Activated naive CD4-positive, alpha-beta T cell treated with anti-CD3 and anti-CD28 coated beads for 36 hours (primary cell): ENCODE results near the gene PBX1. TPM values are rescaled to one million over a fixed set of nuclear protein-coding genes. Genes with fewer than 3 reads are reported as not detected.

Experiments
- CTCF ChIA-PET: fragments of 350-600 bp; sonication (Branson Sonifier 250); formaldehyde crosslinking; loops from one replicate; lab custom pipeline; 2021; ENCODE audit warnings: antibody characterized with exemption; lab: Charles Lee
- DNase-seq: peaks from one replicate; pipeline ENCODE4 v3.0.0-alpha.2; 2020
- H3K27ac Mint-ChIP-seq: one replicate; pipeline ENCODE4 v1.8.0; 2021; ENCODE audit warnings: mild to moderate bottlenecking, mixed read lengths
- H3K27me3 Mint-ChIP-seq: one replicate; pipeline ENCODE4 v1.8.0; 2021; ENCODE audit warnings: low read depth, mixed read lengths
- H3K36me3 Mint-ChIP-seq: one replicate; pipeline ENCODE4 v1.8.0; 2021; ENCODE audit warnings: low read depth, mixed read lengths
- H3K4me1 Mint-ChIP-seq: one replicate; pipeline ENCODE4 v1.8.0; 2021; ENCODE audit warnings: low read depth, mixed read lengths
- H3K4me3 Mint-ChIP-seq: one replicate; pipeline ENCODE4 v1.8.0; 2021; ENCODE audit warnings: mild to moderate bottlenecking, moderate library complexity, mixed read lengths
- H3K9me3 Mint-ChIP-seq: one replicate; pipeline ENCODE4 v1.8.0; 2021; ENCODE audit warnings: mixed read lengths
- intact Hi-C: fragments of 100-400 bp; cut with micrococcal nuclease; formaldehyde crosslinking; loops from one replicate; pipeline ENCODE4 v1.15.1; 2023
- total RNA-seq, 2 experiments: library from RNA; stranded (reverse); gene quantifications; one replicate each; pipeline ENCODE4 v1.2.3, GENCODE V29; 2021

PBX1 gene
- total RNA-seq, 2 experiments from 2014 or later = 0.27 to 0.31 TPM

DNA sequence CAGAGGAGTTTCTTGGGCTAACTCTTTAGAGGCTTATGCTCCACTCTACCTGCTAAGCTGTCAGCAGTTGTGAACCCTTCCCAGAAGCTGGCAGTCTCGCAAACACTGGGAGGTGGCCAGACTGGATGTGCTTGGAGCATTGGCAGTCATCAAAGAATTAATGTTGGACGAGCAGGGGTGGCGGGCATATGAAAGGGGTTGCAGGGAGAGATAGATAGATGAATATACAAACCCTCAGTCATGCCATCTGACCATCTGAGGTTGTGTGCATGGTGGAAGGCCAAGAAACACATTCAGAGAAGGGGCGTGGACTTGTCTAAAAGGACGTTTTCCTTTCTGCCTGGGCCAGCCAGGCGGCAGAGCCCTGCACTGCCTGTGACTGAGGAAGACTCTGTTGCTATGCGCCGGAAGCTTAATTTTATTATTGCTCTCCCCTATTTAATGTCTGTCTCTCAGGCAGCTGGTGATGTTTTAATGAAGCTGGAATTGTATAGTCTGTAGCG, 164.4 kb downstream of the PBX1 start:
- CTCF ChIA-PET = no interaction called here
- H3K9me3 Mint-ChIP-seq = peaks cover 1% of the 10 kb centered on the region
- intact Hi-C loops = no loop called here
- H3K36me3 Mint-ChIP-seq = no peaks in the 10 kb centered on the region
- no peak for DNase-seq
- peaks cover 4% of the 10 kb centered on the region for H3K4me1 Mint-ChIP-seq
- H3K27me3 Mint-ChIP-seq = peaks cover 5% of the 10 kb centered on the region
- H3K27ac Mint-ChIP-seq = no peak overlapping the region
- no peak overlapping the region for H3K4me3 Mint-ChIP-seq

DNA sequence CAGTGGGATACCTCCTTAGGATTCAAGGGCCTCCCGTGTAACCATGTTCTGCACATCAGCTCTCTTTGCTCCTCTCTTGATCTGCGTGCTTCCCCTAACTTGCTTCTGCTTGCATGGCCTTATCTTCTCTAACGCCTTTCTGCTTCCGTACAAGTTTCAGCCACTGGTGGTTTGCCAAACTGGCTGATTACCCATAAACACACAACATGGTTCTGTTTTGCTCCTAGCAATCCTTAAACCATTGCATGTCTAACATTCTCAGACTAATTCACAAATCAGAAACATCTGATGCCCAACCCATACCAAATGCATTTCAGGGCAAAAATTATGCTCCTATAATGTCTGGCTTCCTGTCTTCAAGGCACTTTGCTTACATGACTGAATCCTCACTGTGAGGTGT, 166.4 kb downstream of the PBX1 start:
- H3K9me3 Mint-ChIP-seq = peaks cover 1% of the 10 kb centered on the region
- H3K4me3 Mint-ChIP-seq = no peak overlapping the region
- no peak for DNase-seq
- H3K27ac Mint-ChIP-seq = no peak overlapping the region
- CTCF ChIA-PET = no interaction called here
- intact Hi-C loops = no loop called here
- peaks cover 4% of the 10 kb centered on the region for H3K4me1 Mint-ChIP-seq
- H3K27me3 Mint-ChIP-seq = peaks cover 5% of the 10 kb centered on the region
- H3K36me3 Mint-ChIP-seq = no peaks in the 10 kb centered on the region

DNA sequence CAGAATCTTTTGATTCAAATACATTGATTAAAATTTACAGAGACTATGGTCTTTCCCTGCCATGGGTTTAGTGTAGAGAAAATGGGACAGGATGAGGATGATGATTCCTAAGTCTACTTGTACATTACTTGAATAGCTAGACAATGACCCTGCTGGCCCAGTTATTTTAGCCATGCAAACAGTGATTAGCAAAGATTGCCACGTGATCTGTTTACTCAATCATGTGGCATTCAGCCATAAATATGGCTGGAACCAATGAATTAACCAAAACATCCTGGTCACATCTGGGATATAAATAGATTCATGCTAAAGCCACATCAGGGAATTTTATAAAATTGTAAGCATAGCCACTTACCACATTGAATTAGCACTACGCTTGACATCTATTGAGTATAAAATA, 167.3 kb downstream of the PBX1 start:
- intact Hi-C loops = no loop called here
- no peak overlapping the region for H3K4me3 Mint-ChIP-seq
- H3K36me3 Mint-ChIP-seq = no peaks in the 10 kb centered on the region
- H3K9me3 Mint-ChIP-seq = peaks cover 1% of the 10 kb centered on the region
- DNase-seq = no peak
- no peaks in the 10 kb centered on the region for H3K27me3 Mint-ChIP-seq
- H3K27ac Mint-ChIP-seq = no peak overlapping the region
- no peaks in the 10 kb centered on the region for H3K4me1 Mint-ChIP-seq
- CTCF ChIA-PET = no interaction called here

DNA sequence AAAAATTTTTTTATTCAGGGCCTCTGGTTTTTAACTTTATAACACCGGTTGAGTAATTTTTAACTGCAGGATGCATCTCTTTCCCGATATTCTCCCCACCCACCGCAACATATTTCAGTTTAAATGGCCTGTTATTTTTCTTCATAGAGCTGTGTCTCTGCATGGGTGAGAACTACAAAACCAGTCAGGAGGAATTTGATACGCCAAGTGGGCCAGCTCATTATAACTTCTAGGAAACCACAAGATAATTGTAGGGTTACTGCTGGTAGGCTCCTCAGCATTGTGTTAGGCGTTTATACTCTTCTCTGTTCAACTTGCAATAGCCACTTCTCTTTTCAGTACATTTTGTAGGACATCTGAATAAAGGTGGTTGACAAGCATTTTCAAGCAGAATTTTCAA, 169.7 kb downstream of the PBX1 start:
- Mint-ChIP-seq H3K4me3 (no peak overlapping the region), H3K27ac (no peak overlapping the region), H3K27me3 (no peaks in the 10 kb centered on the region), H3K4me1 (no peaks in the 10 kb centered on the region), H3K9me3 (no peaks in the 10 kb centered on the region), H3K36me3 (no peaks in the 10 kb centered on the region)
- intact Hi-C loops = no loop called here
- DNase-seq = no peak
- CTCF ChIA-PET = no interaction called here

DNA sequence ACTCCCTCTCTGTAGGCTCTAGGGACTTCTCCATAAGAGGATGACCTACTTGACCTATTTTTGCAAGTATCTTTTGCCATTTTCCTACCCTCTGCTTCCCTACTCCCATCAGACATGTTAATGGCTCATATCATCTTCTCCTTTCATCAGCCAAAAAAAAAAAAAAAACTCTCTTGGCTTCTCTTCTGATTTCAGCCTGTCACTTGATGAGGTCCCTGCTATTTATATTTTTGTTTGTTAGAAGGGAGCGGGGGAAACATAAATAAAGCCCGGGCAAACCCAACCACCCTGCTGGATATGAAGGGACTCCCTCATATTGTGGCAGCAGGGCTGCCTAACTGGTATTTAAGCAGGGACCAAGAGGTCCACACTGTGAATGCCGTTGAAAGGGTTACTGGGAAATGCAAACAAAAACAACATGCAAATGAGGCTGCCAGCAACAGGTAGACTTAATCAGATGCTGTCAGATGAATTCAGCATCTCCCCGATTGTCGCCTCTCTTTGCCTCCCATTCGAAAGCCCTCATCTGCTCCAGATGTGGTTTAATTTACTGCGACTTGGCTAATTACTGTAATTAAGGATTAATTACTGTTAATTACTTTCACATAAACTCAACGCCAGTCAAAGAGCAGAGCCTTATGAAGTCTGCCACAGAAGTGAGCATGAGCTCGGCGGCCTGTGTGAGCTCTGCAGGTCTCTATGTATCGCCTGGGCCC, 172.3 kb downstream of the PBX1 start:
- intact Hi-C loops = no loop called here
- no peaks in the 10 kb centered on the region for H3K27me3 Mint-ChIP-seq
- CTCF ChIA-PET = no interaction called here

DNA sequence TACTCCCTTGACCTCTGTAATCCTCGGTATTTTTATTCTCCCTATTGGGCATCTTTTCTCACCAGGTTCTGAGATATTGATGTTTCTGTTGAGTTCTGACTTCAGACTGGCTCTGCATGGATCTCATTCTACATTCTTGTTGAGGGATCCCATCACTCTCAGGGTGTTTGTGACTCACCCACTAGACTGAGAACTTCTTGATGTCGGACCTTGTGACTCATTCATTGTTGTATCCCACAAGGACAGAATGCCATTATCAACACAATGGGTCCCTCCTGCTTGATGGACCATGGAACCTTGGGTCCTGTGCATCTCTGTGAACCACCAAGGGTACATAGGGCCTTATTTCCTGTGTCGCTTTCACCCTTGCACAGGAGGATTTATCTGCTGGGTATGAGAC, 174.1 kb downstream of the PBX1 start:
- DNase-seq = no peak
- H3K9me3 Mint-ChIP-seq = no peaks in the 10 kb centered on the region
- H3K4me3 Mint-ChIP-seq = no peak overlapping the region
- intact Hi-C loops = no loop called here
- CTCF ChIA-PET = no interaction called here
- no peaks in the 10 kb centered on the region for H3K27me3 Mint-ChIP-seq
- H3K27ac Mint-ChIP-seq = no peak overlapping the region
- no peaks in the 10 kb centered on the region for H3K36me3 Mint-ChIP-seq
- H3K4me1 Mint-ChIP-seq = no peaks in the 10 kb centered on the region

More for the DNA sequence above, 172.3 kb downstream of the PBX1 start:
- Mint-ChIP-seq H3K27ac (no peak overlapping the region), H3K9me3 (no peaks in the 10 kb centered on the region), H3K4me1 (no peaks in the 10 kb centered on the region), H3K4me3 (no peak overlapping the region), H3K36me3 (no peaks in the 10 kb centered on the region)
- DNase-seq = no peak

DNA sequence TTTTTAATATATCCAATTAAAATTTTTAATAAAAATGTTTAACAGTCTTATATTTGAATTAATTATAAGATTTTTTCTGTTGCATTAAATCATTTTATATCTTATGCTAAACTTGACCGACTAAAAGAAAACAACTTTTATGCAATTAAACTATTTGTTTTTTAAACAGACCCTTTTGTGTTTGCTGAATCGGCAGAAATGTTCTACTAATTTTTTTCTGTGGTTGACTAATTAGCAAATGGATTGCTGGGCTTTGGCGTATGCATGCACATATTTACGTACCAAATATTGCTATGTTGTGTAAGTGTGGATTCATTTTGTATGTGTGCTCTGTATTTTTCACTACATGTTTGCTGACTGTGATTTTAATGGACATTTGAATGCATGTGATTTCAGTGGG, 174.8 kb downstream of the PBX1 start:
- Mint-ChIP-seq H3K27ac (no peak overlapping the region), H3K4me1 (no peaks in the 10 kb centered on the region), H3K9me3 (no peaks in the 10 kb centered on the region), H3K4me3 (no peak overlapping the region), H3K36me3 (no peaks in the 10 kb centered on the region), H3K27me3 (no peaks in the 10 kb centered on the region)
- CTCF ChIA-PET = no interaction called here
- no peak for DNase-seq
- intact Hi-C loops = no loop called here

DNA sequence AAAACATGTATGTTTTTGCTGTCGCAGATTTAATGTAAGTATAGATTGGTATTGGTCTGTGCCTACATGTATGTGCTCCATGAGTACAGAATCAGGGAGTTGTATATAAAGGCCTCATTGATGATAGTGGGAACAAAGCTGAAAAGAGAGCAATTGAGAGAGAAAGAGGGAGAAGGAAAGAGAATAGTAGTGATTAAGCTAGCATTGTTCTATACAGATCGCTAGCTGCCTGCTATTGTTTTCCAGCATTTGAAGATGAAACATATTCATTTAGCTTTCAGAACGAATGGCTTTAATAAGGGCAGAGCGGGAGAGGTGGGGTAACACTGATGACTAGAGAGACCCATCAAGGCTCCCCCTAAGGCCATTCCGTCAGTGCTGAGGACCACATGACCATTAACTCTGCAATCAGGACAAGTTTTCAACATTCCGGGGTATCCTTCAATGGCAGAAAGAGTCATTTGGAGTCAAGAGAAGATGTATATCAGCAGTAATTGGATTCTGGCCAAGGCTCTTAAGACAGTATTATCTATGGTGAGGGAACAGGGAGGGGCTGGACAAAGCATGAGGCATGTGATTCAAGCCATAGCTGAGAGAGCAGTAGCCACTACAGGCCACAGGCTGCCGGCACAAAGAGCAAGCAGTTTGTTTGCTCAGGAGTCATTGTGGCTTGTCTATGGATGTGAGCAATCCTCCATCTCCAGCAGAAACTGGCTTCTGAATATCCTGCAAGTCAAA, 176.5 kb downstream of the PBX1 start:
- H3K27me3 Mint-ChIP-seq = no peaks in the 10 kb centered on the region
- intact Hi-C loops = no loop called here
- no peaks in the 10 kb centered on the region for H3K36me3 Mint-ChIP-seq
- H3K4me3 Mint-ChIP-seq = no peak overlapping the region
- no peak for DNase-seq
- no peaks in the 10 kb centered on the region for H3K4me1 Mint-ChIP-seq
- H3K9me3 Mint-ChIP-seq = no peaks in the 10 kb centered on the region
- H3K27ac Mint-ChIP-seq = no peak overlapping the region
- CTCF ChIA-PET = no interaction called here

DNA sequence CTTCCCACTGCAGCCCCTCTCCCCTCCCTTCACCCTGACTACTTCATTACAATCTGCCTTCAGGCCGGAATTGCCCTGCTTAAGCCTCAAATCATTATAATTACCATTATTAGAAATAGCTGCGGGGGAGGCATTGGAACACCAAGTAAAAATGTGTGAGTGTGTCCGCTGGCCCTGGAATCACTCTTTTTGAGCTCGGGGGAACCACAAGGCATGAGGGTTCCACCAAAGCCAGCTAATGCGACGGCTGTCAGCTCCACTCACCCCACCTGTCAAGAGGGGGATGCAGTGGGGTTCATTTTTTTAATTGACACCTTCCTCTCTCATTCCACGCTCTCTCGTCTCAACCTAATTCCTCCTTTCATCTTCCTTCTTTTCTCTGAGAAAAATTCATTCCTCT, 177.2 kb downstream of the PBX1 start:
- H3K4me1 Mint-ChIP-seq = no peaks in the 10 kb centered on the region
- H3K9me3 Mint-ChIP-seq = no peaks in the 10 kb centered on the region
- H3K27ac Mint-ChIP-seq = no peak overlapping the region
- intact Hi-C loops = no loop called here
- no peaks in the 10 kb centered on the region for H3K27me3 Mint-ChIP-seq
- CTCF ChIA-PET = no interaction called here
- no peak overlapping the region for H3K4me3 Mint-ChIP-seq
- no peak for DNase-seq
- H3K36me3 Mint-ChIP-seq = no peaks in the 10 kb centered on the region

DNA sequence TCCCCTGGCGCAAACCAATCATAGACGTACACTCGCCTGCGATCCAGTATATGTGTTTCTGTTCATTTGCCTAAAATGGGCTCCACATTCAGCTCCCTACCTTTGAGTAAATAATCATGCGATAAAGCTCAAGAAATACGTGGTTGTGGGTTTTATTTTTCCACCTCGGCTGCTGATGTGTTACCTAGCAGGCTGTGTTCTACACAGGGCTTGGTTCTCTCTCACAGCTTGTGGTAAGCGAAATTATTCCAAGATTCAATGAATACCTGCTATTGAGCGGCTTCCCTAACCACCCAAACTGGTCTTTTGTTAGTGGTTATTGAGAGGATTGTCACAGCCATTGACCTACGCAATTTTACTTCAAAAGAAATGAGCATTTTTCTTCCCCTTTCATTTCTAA, 180.2 kb downstream of the PBX1 start:
- Mint-ChIP-seq H3K36me3 (no peaks in the 10 kb centered on the region), H3K27ac (no peak overlapping the region), H3K4me3 (no peak overlapping the region), H3K9me3 (no peaks in the 10 kb centered on the region), H3K4me1 (no peaks in the 10 kb centered on the region), H3K27me3 (no peaks in the 10 kb centered on the region)
- CTCF ChIA-PET = interaction anchor here (0.6 kb wide), 1 partner anchor 87 kb away, joined by 7 read pairs; no protein-coding TSS in a partner anchor
- intact Hi-C loops = no loop called here
- no peak for DNase-seq

DNA sequence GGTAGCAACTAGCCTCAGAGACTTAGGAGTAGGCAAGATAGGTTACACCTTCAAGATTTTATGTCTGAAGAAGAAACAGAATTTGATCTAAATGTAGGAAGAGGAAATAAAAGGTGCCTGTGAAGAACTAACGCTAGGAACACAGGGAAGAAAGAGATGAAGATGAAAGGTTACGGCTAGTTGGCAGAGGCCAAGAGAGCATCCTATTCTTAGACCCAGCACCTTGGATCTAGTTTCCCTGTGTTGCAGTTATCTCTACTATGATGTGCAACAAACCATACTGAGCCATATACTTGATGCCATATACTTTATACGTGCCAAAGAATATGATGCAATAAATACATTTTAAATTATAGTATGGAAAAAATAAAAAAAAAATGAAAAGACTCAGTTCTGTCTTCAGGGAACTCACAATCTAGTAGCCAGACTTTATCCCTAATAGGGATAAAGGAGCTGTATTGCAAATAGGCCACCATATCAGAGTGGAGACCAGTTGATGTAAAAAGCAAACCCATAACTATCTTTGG, 181.1 kb downstream of the PBX1 start:
- no peaks in the 10 kb centered on the region for H3K27me3 Mint-ChIP-seq
- intact Hi-C loops = no loop called here
- DNase-seq = no peak
- H3K4me1 Mint-ChIP-seq = no peaks in the 10 kb centered on the region
- no peaks in the 10 kb centered on the region for H3K9me3 Mint-ChIP-seq
- CTCF ChIA-PET = interaction anchor here (0.6 kb wide), 1 partner anchor 49 kb away, joined by 3 read pairs; no protein-coding TSS in a partner anchor
- H3K4me3 Mint-ChIP-seq = no peak overlapping the region
- H3K36me3 Mint-ChIP-seq = no peaks in the 10 kb centered on the region
- H3K27ac Mint-ChIP-seq = no peak overlapping the region

DNA sequence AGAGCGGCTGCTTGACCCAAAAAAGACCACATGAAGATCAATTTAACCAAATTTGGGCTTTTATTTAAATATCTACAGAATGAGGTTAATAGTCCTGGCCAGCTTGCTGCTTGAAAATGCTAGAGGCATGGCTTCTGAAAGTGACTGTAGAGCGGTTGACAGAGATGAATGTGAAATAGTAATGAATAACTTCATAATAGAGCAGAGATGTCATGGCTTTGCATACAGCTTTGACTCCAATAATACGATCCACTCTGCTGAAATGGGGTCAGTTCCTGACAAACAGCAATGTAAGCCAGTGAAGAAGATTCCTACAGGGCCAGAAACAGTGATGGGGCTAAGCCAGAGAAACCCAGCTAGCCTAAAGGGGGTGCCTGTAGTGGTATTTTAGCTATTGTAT, 183.8 kb downstream of the PBX1 start:
- Mint-ChIP-seq H3K27me3 (no peaks in the 10 kb centered on the region), H3K4me3 (no peak overlapping the region), H3K36me3 (no peaks in the 10 kb centered on the region), H3K4me1 (no peaks in the 10 kb centered on the region), H3K27ac (no peak overlapping the region), H3K9me3 (no peaks in the 10 kb centered on the region)
- intact Hi-C loops = no loop called here
- CTCF ChIA-PET = no interaction called here
- DNase-seq = no peak

DNA sequence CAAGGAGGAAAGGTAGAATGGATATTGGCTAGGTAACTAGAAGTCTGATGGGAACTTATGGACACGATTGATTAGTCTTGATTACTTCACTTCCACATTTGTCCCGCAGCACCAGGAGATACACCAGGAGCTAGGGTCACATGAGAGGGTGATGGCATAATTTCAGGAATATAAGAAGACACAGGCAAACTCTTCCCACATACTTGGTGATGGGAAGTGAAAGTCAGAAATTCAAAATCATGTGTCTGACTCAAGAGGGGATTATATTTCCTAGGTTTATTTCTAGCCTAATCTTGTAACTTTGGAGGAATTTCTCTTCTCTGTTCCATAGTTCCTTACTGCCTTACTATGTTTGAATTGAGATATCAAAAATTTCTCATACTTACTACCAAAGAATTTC, 185.0 kb downstream of the PBX1 start:
- intact Hi-C loops = no loop called here
- DNase-seq = no peak
- CTCF ChIA-PET = no interaction called here
- Mint-ChIP-seq H3K36me3 (no peaks in the 10 kb centered on the region), H3K4me1 (no peaks in the 10 kb centered on the region), H3K27me3 (no peaks in the 10 kb centered on the region), H3K4me3 (no peak overlapping the region), H3K9me3 (no peaks in the 10 kb centered on the region), H3K27ac (no peak overlapping the region)
